ENCODE measurements around the gene PTPRS. TPM values are rescaled to one million over a fixed set of nuclear protein-coding genes. Genes with fewer than 3 reads are reported as not detected.

The PTPRS gene
- total and polyA plus RNA-seq, 9 of the 15 experiments (the other 6 are each of a cell fraction or from before 2014, with no cell fraction given) = 1.1 to 49.4 (median 14.1) TPM

DNA sequence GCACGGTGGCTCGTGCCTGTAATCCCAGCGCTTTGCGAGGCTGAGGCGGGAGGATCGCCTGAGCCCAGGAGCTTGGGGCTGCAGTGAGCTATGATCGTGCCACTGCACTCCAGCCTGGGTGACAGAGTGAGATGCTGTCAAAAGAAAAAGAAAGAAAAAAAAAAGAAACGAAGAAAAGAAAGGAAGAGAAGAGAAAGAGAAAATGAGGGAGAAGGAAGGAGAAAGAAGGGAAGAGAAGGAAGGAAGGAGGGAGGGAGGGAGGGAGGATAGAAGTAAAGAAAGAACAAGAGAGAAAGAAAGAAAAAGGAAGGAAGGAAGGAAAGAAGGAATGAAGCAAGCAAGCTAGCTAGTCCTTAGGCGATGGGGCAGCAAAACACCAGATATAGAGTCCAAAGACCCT lies 14.1 kb downstream of the PTPRS start (continued):
- TF ChIP-seq, protein P1, sequence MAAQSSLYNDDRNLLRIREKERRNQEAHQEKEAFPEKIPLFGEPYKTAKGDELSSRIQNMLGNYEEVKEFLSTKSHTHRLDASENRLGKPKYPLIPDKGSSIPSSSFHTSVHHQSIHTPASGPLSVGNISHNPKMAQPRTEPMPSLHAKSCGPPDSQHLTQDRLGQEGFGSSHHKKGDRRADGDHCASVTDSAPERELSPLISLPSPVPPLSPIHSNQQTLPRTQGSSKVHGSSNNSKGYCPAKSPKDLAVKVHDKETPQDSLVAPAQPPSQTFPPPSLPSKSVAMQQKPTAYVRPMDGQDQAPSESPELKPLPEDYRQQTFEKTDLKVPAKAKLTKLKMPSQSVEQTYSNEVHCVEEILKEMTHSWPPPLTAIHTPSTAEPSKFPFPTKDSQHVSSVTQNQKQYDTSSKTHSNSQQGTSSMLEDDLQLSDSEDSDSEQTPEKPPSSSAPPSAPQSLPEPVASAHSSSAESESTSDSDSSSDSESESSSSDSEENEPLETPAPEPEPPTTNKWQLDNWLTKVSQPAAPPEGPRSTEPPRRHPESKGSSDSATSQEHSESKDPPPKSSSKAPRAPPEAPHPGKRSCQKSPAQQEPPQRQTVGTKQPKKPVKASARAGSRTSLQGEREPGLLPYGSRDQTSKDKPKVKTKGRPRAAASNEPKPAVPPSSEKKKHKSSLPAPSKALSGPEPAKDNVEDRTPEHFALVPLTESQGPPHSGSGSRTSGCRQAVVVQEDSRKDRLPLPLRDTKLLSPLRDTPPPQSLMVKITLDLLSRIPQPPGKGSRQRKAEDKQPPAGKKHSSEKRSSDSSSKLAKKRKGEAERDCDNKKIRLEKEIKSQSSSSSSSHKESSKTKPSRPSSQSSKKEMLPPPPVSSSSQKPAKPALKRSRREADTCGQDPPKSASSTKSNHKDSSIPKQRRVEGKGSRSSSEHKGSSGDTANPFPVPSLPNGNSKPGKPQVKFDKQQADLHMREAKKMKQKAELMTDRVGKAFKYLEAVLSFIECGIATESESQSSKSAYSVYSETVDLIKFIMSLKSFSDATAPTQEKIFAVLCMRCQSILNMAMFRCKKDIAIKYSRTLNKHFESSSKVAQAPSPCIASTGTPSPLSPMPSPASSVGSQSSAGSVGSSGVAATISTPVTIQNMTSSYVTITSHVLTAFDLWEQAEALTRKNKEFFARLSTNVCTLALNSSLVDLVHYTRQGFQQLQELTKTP (IDR thresholded peaks at IDR 0.05; ENCODE audit: low read depth in 1 of 2, partially characterized antibody in 2 of 2) = no peak
- TF ChIP-seq EZH2 (IDR thresholded peaks at IDR 0.05; ENCODE audit: borderline replicate concordance, low read depth, low read length) = no peak
- no peak for TF ChIP-seq DPF2 (IDR thresholded peaks at IDR 0.05)
- 0 out of 2 replicates have a peak, but pooled peaks have one; percentile 40 for TF ChIP-seq OTX1 (CRISPR knock-in tag; IDR thresholded peaks at IDR 0.05)
- TF ChIP-seq MCM7 (IDR thresholded peaks at IDR 0.05) = no peak
- peak in 1 of 2 experiments; percentile 20; a peak in 1 of 4 replicates for TF ChIP-seq HDAC1 (IDR thresholded peaks at IDR 0.05)
- TF ChIP-seq, protein P2, sequence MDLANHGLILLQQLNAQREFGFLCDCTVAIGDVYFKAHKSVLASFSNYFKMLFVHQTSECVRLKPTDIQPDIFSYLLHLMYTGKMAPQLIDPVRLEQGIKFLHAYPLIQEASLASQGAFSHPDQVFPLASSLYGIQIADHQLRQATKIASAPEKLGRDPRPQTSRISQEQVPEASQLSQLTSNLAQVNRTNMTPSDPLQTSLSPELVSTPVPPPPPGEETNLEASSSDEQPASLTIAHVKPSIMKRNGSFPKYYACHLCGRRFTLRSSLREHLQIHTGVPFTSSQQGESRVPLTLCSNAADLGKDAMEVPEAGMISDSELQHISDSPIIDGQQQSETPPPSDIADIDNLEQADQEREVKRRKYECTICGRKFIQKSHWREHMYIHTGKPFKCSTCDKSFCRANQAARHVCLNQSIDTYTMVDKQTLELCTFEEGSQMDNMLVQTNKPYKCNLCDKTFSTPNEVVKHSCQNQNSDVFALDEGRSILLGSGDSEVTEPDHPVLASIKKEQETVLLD (IDR thresholded peaks at IDR 0.05) = 0 out of 2 replicates have a peak, but pooled peaks have one; percentile 26
- TF ChIP-seq MAFF (IDR thresholded peaks at IDR 0.05; ENCODE audit: low read length) = no peak
- TF ChIP-seq FOXA3 (CRISPR knock-in tag; conservative IDR thresholded peaks at IDR 0.05 in 1 of 2, IDR thresholded peaks at IDR 0.05 in 1 of 2) = no peak
- TF ChIP-seq, protein P3, sequence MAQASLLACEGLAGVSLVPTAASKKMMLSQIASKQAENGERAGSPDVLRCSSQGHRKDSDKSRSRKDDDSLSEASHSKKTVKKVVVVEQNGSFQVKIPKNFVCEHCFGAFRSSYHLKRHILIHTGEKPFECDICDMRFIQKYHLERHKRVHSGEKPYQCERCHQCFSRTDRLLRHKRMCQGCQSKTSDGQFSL (CRISPR knock-in tag; IDR thresholded peaks at IDR 0.05) = no peak
- TF ChIP-seq, protein P3 (tag; IDR thresholded peaks at IDR 0.05) = no peak
- TF ChIP-seq ZNF444 (CRISPR knock-in tag; IDR thresholded peaks at IDR 0.05) = no peak
- no peak for TF ChIP-seq ZNF830 (CRISPR knock-in tag; IDR thresholded peaks at IDR 0.05)

All from K562 (cell line).